K562 (cell line): ENCODE results near the gene ZNF627. TPM values are rescaled to one million over a fixed set of nuclear protein-coding genes. Genes with fewer than 3 reads are reported as not detected.
A peak's percentile ranks its signal among the peaks of the same experiment; 100 is the strongest.

Source experiments
- ATAC-seq: fragments of 200-7000 bp; cut with Tn5 transposase; 3 replicates; pipeline ENCODE4 v1.9.1; 2020; ENCODE audit warnings: moderate library complexity
- BruUV-seq: library from RNA; stranded (reverse); fragments of 400-500 nt; replicated peaks from 2 replicates; lab custom pipeline; 2021; lab: Mats Ljungman, UMichigan
- CTCF ChIA-PET: fragments of 300-600 bp; formaldehyde crosslinking; extraction: SDS; loops from one replicate; lab custom pipeline; 2021; ENCODE audit warnings: low intra/inter-chr PET ratio; lab: Yijun Ruan, JAX
- POLR2A ChIA-PET: fragments of 300-600, 350-650 bp; sonication (Branson Sonifier 250); formaldehyde crosslinking; extraction: SDS; loops from one replicate; lab custom pipeline; 2021; ENCODE audit warnings: antibody characterized with exemption, inconsistent platforms; lab: Yijun Ruan, JAX
- DNase-seq, 4 experiments: peaks; one replicate each; pipeline versions ENCODE4 v3.0.0 to v3.0.0-alpha.2; 2011 to 2018; ENCODE audit warnings: low spot score in 3 of 4, mixed read lengths in 3 of 4; ENCODE audit errors: extremely low read depth in 1 of 4
- FAIRE-seq: peaks from 2 replicates; lab custom pipeline; 2011; peaks lifted over from hg19 to GRCh38; lab: Jason Lieb, UNC
- H2AFZ ChIP-seq: 2 replicates; pipeline ENCODE4 v1.6.0; 2011; ENCODE audit warnings: low read depth, low read length, control low read depth, inconsistent platforms
- H3K27ac ChIP-seq: fragments of 200-600 bp; 3 replicates; pipeline ENCODE4 v1.8.0; 2011; ENCODE audit warnings: low read depth, mild to moderate bottlenecking, control low read depth, inconsistent platforms, low read length, moderate library complexity, mixed read lengths; ENCODE audit errors: extremely low read depth
- H3K27me3 ChIP-seq, 2 experiments: fragments of 300-600 bp in 1 of 2; 2 replicates in 1 of 2; 3 replicates in 1 of 2; pipeline versions ENCODE4 v1.6.0 to v1.8.0; 2011; ENCODE audit warnings: inconsistent platforms in 2 of 2, low read length in 2 of 2, mild to moderate bottlenecking in 1 of 2, mixed read lengths in 1 of 2, moderate library complexity in 1 of 2; ENCODE audit not compliant: control insufficient read depth in 2 of 2, insufficient read depth in 2 of 2
- H3K36me3 ChIP-seq: fragments of 300-600 bp; 3 replicates; pipeline ENCODE4 v1.8.0; 2011; ENCODE audit warnings: mild to moderate bottlenecking, low read length, inconsistent platforms; ENCODE audit not compliant: control insufficient read depth, insufficient read depth
- H3K4me1 ChIP-seq, 2 experiments: fragments of 200-600 bp in 1 of 2; replicated peaks in 1 of 2; 2 replicates in 1 of 2; 3 replicates in 1 of 2; pipeline versions ENCODE4 v1.5.1 to v1.8.0; 2011; ENCODE audit warnings: inconsistent platforms in 2 of 2, low read length in 2 of 2, mild to moderate bottlenecking in 1 of 2, mixed read lengths in 1 of 2, moderate library complexity in 1 of 2; ENCODE audit not compliant: control insufficient read depth in 2 of 2, insufficient read depth in 2 of 2
- H3K4me2 ChIP-seq: 2 replicates; pipeline ENCODE4 v1.6.1; 2011; ENCODE audit warnings: low read length, control low read depth, inconsistent platforms, mixed read lengths; ENCODE audit not compliant: insufficient read depth
- H3K4me3 ChIP-seq: fragments of 200-600 bp; sonication (generic), shearing (Covaris generic); 2 replicates; pipeline ENCODE4 v1.5.1; 2016; ENCODE audit warnings: control low read depth, inconsistent platforms
- H3K79me2 ChIP-seq: fragments of 200-600 bp; 3 replicates; pipeline ENCODE4 v1.8.0; 2011; ENCODE audit warnings: low read length, inconsistent platforms; ENCODE audit not compliant: control insufficient read depth, insufficient read depth
- H3K9ac ChIP-seq, 2 experiments: 2 replicates each; pipeline versions ENCODE4 v1.6.0 to v1.6.1; 2011; ENCODE audit warnings: low read depth in 2 of 2, low read length in 2 of 2, control low read depth in 1 of 2, inconsistent platforms in 1 of 2, mild to moderate bottlenecking in 1 of 2, mixed read lengths in 1 of 2; ENCODE audit not compliant: insufficient read depth in 1 of 2
- H3K9me1 ChIP-seq: one replicate; pipeline ENCODE4 v1.6.0; 2011; ENCODE audit warnings: inconsistent platforms, mild to moderate bottlenecking, low read length, moderate library complexity; ENCODE audit not compliant: control insufficient read depth, insufficient read depth
- H3K9me3 ChIP-seq: replicated peaks from 2 replicates; pipeline ENCODE4 v1.5.1; 2011; ENCODE audit warnings: low read depth, low read length, inconsistent platforms; ENCODE audit not compliant: control insufficient read depth, insufficient read depth
- H4K20me1 ChIP-seq: replicated peaks from 2 replicates; pipeline ENCODE4 v1.6.1; 2011; ENCODE audit warnings: low read length, inconsistent platforms, mixed read lengths; ENCODE audit not compliant: control insufficient read depth, insufficient read depth
- CHD4 ChIP-seq: fragments of 200-600 bp; sonication (generic); IDR thresholded peaks from 3 replicates; pipeline ENCODE4 v1.6.1; 2012; ENCODE audit warnings: low read depth, mild to moderate bottlenecking, mixed read lengths, low read length, inconsistent platforms; ENCODE audit not compliant: insufficient read depth, insufficient replicate concordance, poor library complexity, severe bottlenecking
- CHD7 ChIP-seq: fragments of 200-600 bp; sonication (generic); IDR thresholded peaks from one replicate; pipeline ENCODE4 v1.6.1; 2012; ENCODE audit warnings: mild to moderate bottlenecking, low read depth, low read length, inconsistent platforms
- COPS2 ChIP-seq: fragments of 450-650 bp; conservative IDR thresholded peaks from 2 replicates; pipeline ENCODE4 v1.6.1; 2016; ENCODE audit warnings: mild to moderate bottlenecking, moderate library complexity
- ILF3 ChIP-seq: fragments of 450-650 bp; IDR thresholded peaks from 2 replicates; pipeline ENCODE4 v1.6.1; 2018; ENCODE audit warnings: antibody characterized with exemption, mild to moderate bottlenecking, moderate library complexity, borderline replicate concordance
- ZNF212 ChIP-seq: fragments of 450-650 bp; formaldehyde crosslinking; IDR thresholded peaks from 2 replicates; pipeline ENCODE4 v1.4.0; 2020; ENCODE audit warnings: mild to moderate bottlenecking
- ZNF274 ChIP-seq: IDR thresholded peaks from 2 replicates; pipeline ENCODE4 v1.6.1; 2011; ENCODE audit warnings: low read depth, mild to moderate bottlenecking, low read length, moderate library complexity, borderline replicate concordance
- ZNF740 ChIP-seq, 3 experiments: fragments of 200-800 bp in 1 of 3; sonication (Bioruptor generic) in 1 of 3; sonication (generic) in 1 of 3; formaldehyde crosslinking in 1 of 3; IDR thresholded peaks; 2 replicates each; pipeline versions ENCODE4 v1.6.1 to v1.8.0; 2016 to 2022; ENCODE audit warnings: mild to moderate bottlenecking in 2 of 3, missing compliant biosample characterization in 2 of 3, missing genetic modification characterization in 2 of 3, missing genetic modification reagents in 1 of 3
- WGBS: fragments of 100-300 bp; shearing (Covaris generic); methylation state at CpG from one replicate; pipeline ENCODE4 v1.1.6; 2016; ENCODE audit warnings: low coverage, mixed read lengths; ENCODE audit not compliant: insufficient coverage; ENCODE audit errors: missing lambda C conversion rate; 5-methylcytosine and 5-hydroxymethylcytosine counted together
- in situ Hi-C: fragments of 300-500 bp; cut with MboI; formaldehyde crosslinking; loops from 4 replicates; pipeline ENCODE4 v1.15.0; 2018; ENCODE audit warnings: inconsistent platforms, mixed read lengths
- intact Hi-C: fragments of 100-400 bp; cut with micrococcal nuclease; formaldehyde crosslinking; loops from 2 replicates; pipeline ENCODE4 v1.14.2; 2022
- polyA plus RNA-seq, 8 experiments: library from polyadenylated mRNA; depleted of rRNA in 4 of 8; stranded (reverse) in 5 of 8; unstranded in 3 of 8; fragments of >200 nt; fragmentation: Nextera tagmentation in 2 of 8; fragmentation: Illumina TruSeq in 1 of 8; extraction: Ambion mirVana in 2 of 8; extraction: Trizol in 1 of 8; gene quantifications; 2 replicates each; pipeline versions ENCODE4 v1.2.1 to v1.2.3, GENCODE V29; 2011 to 2014; ENCODE audit warnings: inconsistent platforms in 1 of 8, missing spikeins in 1 of 8
- total RNA-seq, 7 experiments: library from RNA; depleted of rRNA in 6 of 7; stranded (reverse); fragments of >200 nt in 6 of 7; fragmentation: Illumina TruSeq in 2 of 7; extraction: Trizol in 2 of 7; gene quantifications; 2 replicates each; pipeline versions ENCODE4 v1.2.1 to v1.2.3, GENCODE V29; 2011 to 2021; ENCODE audit warnings: low replicate concordance in 1 of 7

Gene ZNF627
- total and polyA plus RNA-seq, 9 of the 15 experiments (the other 6 are each of a cell fraction or from before 2014, with no cell fraction given): 6.4 to 19.9 (median 10.6) TPM

- FAIRE-seq (no peak), ATAC-seq (no peak), DNase-seq (no peak)
- CTCF ChIA-PET: interaction anchor here (0.6 kb wide), 1 partner anchor 146 kb away, joined by 3 read pairs; no protein-coding TSS in a partner anchor
- intact Hi-C loops: no loop called here
- H3K27me3 ChIP-seq: no peaks in the 10 kb centered on the region
- POLR2A ChIA-PET: interaction anchor here (0.7 kb wide), 2 partner anchors 8 to 462 kb away, joined by 3 read pairs; no protein-coding TSS in a partner anchor
- H3K4me3 ChIP-seq: no peak overlapping the region
- no peak overlapping the region for H3K4me2 ChIP-seq
- 62% methylated on average over 14 of the region's 14 CpGs for WGBS
- H3K9ac ChIP-seq: 0 out of 4 replicates have a peak overlapping the region, but pooled peaks of 1 of the 2 experiments have one; percentile 55
- H3K9me3 ChIP-seq: no peaks in the 10 kb centered on the region
- H3K79me2 ChIP-seq: no peaks in the 10 kb centered on the region
- in situ Hi-C loops: no loop called here
- peaks cover 14% of the 10 kb centered on the region; the same call in 1 of the 3 replicates for H3K36me3 ChIP-seq
- no peak overlapping the region for H3K27ac ChIP-seq
- H2AFZ ChIP-seq: no peak overlapping the region
- no peaks in the 10 kb centered on the region for H4K20me1 ChIP-seq
- no TSS peak for BruUV-seq
- peaks cover 0 to 24% of the 10 kb centered on the region in 2 experiments; a peak in 2 of 5 replicates for H3K4me1 ChIP-seq
- H3K9me1 ChIP-seq: peaks cover 3% of the 10 kb centered on the region
- TF ChIP-seq COPS2: no peak
- no peak for TF ChIP-seq CHD7
- no peak for TF ChIP-seq ZNF212 (CRISPR knock-in tag)
- no peak for TF ChIP-seq ZNF740 (CRISPR knock-in tag; IDR thresholded peaks at IDR 0.05)
- TF ChIP-seq ZNF740 (tag; IDR thresholded peaks at IDR 0.05): no peak
- TF ChIP-seq CHD4: peak; percentile 52
- TF ChIP-seq ILF3: no peak
- TF ChIP-seq ZNF274: no peak
These were observed 49.2 kb upstream of the ZNF627 start for GRCh38 chr19:11547929-11548700.
